ENCODE results near the gene LVRN.

Gene LVRN

DNA sequence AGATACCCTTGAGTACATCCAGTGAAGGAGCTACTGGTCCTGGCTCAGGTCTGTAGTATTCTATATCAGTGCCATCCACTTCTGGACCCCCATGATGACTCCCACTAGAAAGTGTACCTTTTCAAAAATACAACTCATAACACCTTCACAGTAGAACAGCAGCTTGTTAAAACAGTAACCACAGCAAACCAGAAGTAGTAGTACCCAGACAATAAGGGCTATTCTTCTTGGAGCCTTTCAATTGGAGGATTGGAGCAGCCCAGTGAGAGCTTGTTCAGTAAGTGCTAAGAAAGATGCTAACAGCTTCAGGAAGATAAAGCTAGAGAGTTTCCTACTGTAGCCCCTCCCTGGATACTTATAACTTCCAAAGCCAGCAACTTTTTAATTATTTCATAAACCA is 80.1 kb downstream of the LVRN start:
- Histone ChIP-seq H3K4me1 (ENCODE audit: control insufficient read depth in 1 of 2, insufficient read depth in 1 of 2, low read depth in 1 of 2, low read length in 1 of 2) (peaks cover 18 to 22% of the 10 kb centered on the region in 2 experiments), H3K9me3 (no peaks in the 10 kb centered on the region), H3K27me3 (no peaks in the 10 kb centered on the region), H3K36me3 (no peaks in the 10 kb centered on the region), H3K4me3 (ENCODE audit: low read depth in 1 of 2, low read length in 1 of 2) (no peak overlapping the region), H3K27ac (no peak overlapping the region)
- TF ChIP-seq, protein P1, sequence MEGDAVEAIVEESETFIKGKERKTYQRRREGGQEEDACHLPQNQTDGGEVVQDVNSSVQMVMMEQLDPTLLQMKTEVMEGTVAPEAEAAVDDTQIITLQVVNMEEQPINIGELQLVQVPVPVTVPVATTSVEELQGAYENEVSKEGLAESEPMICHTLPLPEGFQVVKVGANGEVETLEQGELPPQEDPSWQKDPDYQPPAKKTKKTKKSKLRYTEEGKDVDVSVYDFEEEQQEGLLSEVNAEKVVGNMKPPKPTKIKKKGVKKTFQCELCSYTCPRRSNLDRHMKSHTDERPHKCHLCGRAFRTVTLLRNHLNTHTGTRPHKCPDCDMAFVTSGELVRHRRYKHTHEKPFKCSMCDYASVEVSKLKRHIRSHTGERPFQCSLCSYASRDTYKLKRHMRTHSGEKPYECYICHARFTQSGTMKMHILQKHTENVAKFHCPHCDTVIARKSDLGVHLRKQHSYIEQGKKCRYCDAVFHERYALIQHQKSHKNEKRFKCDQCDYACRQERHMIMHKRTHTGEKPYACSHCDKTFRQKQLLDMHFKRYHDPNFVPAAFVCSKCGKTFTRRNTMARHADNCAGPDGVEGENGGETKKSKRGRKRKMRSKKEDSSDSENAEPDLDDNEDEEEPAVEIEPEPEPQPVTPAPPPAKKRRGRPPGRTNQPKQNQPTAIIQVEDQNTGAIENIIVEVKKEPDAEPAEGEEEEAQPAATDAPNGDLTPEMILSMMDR (IDR thresholded peaks at IDR 0.05), result no peak

DNA sequence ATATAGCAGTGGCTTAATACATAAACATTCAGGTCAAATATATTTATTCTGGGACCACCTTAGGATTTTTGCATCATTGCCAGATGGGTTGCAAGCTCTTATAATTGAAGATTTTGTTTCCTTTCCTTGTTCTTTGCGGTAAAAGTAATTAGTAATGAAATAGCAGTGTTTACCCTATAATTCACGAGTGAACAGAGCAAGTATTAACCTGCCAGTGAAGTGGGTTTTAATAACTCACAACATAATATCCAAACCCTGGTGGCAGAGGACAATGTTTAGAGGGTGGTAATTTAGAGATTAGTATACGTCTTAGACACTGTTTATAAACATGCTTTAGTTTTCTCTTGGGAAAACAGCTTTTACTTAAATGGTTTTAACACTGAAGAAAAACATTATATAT is 81.8 kb downstream of the LVRN start:
- Histone ChIP-seq H3K27ac (no peak overlapping the region), H3K4me3 (ENCODE audit: low read depth in 1 of 2, low read length in 1 of 2) (no peak overlapping the region), H3K36me3 (no peaks in the 10 kb centered on the region), H3K9me3 (no peaks in the 10 kb centered on the region), H3K27me3 (no peaks in the 10 kb centered on the region), H3K4me1 (ENCODE audit: control insufficient read depth in 1 of 2, insufficient read depth in 1 of 2, low read depth in 1 of 2, low read length in 1 of 2) (peaks cover 3 to 6% of the 10 kb centered on the region in 2 experiments)
- TF ChIP-seq, protein P1 (IDR thresholded peaks at IDR 0.05), result no peak

DNA sequence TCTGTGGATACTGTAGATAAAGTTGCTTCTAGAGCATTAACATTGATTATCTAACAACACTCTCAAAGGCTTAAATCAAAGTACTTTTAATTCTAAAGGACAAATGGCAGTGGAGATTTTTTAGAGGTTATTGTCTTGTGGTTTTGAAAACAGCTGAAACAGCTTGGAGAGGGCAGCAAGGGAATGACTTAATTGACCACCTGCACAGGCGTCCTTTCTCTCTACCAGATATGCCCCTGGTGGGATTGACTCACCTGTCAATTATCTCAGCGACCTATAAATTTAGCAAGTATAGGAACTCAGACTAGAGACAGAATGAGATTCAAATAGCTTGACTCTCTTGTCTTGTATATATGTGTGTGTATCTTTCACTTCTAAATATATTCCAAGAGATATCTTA is 83.5 kb downstream of the LVRN start:
- no peaks in the 10 kb centered on the region for H3K27me3 ChIP-seq
- H3K4me1 ChIP-seq (ENCODE audit: control insufficient read depth in 1 of 2, insufficient read depth in 1 of 2, low read depth in 1 of 2, low read length in 1 of 2), result no peaks in the 10 kb centered on the region
- TF ChIP-seq, protein P1 (IDR thresholded peaks at IDR 0.05), result no peak
- H3K9me3 ChIP-seq, result no peaks in the 10 kb centered on the region
- H3K4me3 ChIP-seq (ENCODE audit: low read depth in 1 of 2, low read length in 1 of 2), result no peak overlapping the region
- no peaks in the 10 kb centered on the region for H3K36me3 ChIP-seq
- H3K27ac ChIP-seq, result no peak overlapping the region

DNA sequence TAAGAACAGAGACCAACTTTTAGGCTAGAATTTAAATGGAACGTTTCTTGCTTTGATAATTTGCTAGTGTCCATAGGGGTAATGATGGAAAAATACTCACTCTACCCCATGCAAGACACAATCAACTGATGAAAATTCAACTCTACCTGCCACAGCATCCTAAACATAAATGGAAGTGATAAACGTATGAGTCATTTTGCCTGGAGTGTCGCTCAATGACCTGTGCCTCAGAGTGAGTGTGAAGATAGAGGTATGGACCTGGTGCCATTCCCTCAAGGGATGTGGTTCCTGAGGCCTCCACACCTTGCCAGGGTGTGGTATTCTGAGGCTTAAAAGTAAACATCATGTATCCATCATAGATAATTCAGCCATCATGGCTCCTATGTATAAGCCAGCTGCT is 84.0 kb downstream of the LVRN start:
- TF ChIP-seq, protein P1 (IDR thresholded peaks at IDR 0.05), result no peak
- Histone ChIP-seq H3K4me3 (ENCODE audit: low read depth in 1 of 2, low read length in 1 of 2) (no peak overlapping the region), H3K27me3 (no peaks in the 10 kb centered on the region), H3K27ac (no peak overlapping the region), H3K9me3 (no peaks in the 10 kb centered on the region), H3K36me3 (no peaks in the 10 kb centered on the region), H3K4me1 (ENCODE audit: control insufficient read depth in 1 of 2, insufficient read depth in 1 of 2, low read depth in 1 of 2, low read length in 1 of 2) (no peaks in the 10 kb centered on the region)

DNA sequence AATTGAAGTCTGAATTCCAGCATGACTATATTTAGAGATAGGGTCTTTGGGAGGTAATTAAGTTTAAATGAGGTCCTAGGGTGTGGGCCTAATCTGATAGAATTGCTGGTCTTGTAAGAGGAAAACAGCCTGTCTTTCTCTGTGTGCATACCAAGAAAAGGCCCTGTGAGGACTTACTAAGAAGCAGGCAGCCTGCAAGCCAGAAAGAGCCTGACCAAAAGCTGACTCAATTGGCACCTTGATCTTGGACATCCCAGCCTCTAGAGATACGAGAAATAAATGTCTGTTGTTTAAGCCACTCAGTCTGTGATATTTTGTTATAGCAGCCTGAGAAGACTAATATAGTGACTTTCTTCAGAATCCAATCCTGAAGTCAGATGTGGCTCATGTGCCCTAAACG is 84.5 kb downstream of the LVRN start:
- Histone ChIP-seq H3K9me3 (no peaks in the 10 kb centered on the region), H3K36me3 (no peaks in the 10 kb centered on the region), H3K27me3 (no peaks in the 10 kb centered on the region), H3K4me1 (ENCODE audit: control insufficient read depth in 1 of 2, insufficient read depth in 1 of 2, low read depth in 1 of 2, low read length in 1 of 2) (no peaks in the 10 kb centered on the region), H3K27ac (no peak overlapping the region), H3K4me3 (ENCODE audit: low read depth in 1 of 2, low read length in 1 of 2) (no peak overlapping the region)
- TF ChIP-seq, protein P1 (IDR thresholded peaks at IDR 0.05), result no peak

DNA sequence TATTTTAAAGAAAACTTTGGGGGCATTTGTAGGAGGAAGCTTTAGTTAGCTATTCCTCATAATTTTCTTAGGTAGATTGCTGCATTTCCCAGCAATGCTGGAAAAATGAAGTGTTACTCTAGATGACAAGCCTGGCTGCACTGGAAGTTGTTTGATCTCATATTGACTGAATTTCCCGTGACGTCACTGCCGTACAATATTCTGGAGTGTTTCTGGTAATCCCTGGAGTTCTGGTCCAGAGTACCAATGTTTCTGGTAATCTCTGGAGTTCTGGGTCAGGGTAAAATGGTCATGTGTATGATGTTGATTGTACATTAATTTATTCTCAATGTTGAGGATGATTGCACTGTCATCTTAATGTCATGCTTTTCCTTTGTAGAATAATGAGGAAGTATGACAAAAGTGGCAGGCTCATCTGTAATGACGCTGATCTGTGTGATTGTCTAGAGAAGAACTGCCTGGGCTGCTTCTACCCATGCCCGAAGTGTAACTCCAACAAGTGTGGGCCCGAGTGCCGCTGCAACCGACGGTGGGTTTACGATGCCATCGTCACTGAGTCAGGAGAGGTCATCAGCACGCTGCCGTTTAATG is 96.2 kb downstream of the LVRN start:
- Histone ChIP-seq H3K27me3 (no peaks in the 10 kb centered on the region), H3K9me3 (no peaks in the 10 kb centered on the region), H3K4me3 (ENCODE audit: low read depth in 1 of 2, low read length in 1 of 2) (no peak overlapping the region), H3K36me3 (no peaks in the 10 kb centered on the region), H3K4me1 (ENCODE audit: control insufficient read depth in 1 of 2, insufficient read depth in 1 of 2, low read depth in 1 of 2, low read length in 1 of 2) (no peaks in the 10 kb centered on the region), H3K27ac (no peak overlapping the region)
- TF ChIP-seq, protein P1 (IDR thresholded peaks at IDR 0.05), result no peak

Data from neutrophil (primary cell).